ENCODE data around the gene MYCBPAP. TPM values are rescaled to one million over a fixed set of nuclear protein-coding genes. Genes with fewer than 3 reads are reported as not detected.

The MYCBPAP gene
- total RNA-seq, 2 experiments from 2014 or later = 4.0 to 4.4 TPM

DNA sequence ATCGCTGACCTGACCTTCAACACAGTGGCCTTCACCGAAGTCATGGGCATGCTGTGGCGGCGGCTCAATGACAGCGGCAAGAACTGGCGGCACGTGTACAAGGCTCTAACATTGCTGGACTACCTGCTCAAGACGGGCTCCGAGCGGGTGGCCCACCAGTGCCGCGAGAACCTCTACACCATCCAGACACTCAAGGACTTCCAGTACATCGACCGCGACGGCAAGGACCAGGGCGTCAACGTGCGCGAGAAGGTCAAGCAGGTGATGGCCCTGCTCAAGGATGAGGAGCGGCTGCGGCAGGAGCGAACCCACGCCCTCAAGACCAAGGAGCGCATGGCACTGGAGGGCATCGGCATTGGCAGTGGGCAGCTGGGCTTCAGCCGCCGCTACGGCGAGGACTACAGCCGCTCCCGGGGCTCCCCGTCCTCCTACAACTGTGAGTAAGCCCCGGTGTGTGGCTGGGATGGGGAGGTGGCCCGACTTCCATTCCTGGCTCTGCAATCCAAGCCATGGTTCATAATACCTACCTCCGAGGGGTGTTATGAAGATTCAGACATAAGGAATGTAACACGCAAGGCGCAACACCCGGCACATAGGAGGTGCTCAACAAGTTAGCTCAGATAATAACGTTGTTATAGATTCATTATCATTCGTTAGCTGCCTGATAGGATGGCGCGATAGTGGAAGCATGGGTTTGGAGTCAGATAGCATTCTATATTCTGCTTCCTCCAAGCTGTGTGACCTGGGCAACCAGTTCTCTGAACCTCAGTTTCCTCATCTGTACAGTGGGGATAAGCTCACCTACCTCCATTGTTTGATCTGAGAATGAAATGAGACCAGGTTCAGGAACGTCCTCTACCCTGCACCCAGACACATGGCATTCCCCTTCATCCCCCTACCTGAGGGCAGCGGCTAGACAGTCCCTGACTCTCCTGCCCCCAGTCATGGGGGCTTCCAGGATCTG lies 28.7 kb downstream of the MYCBPAP start:
- no peak overlapping the region for H3K4me3 Mint-ChIP-seq
- no peak overlapping the region for H3K27ac Mint-ChIP-seq
- peaks cover 17% of the 10 kb centered on the region for H3K4me1 Mint-ChIP-seq
- ATAC-seq (ENCODE audit: low read depth) (no peak), DNase-seq (no peak)
- POLR2A ChIA-PET = interaction anchor here (0.6 kb wide), 1 partner anchor 142 kb away, joined by 3 read pairs; no protein-coding TSS in a partner anchor
- H3K9me3 Mint-ChIP-seq = no peaks in the 10 kb centered on the region
- peaks cover 36% of the 10 kb centered on the region for H3K27me3 Mint-ChIP-seq
- H3K36me3 Mint-ChIP-seq = no peaks in the 10 kb centered on the region

DNA sequence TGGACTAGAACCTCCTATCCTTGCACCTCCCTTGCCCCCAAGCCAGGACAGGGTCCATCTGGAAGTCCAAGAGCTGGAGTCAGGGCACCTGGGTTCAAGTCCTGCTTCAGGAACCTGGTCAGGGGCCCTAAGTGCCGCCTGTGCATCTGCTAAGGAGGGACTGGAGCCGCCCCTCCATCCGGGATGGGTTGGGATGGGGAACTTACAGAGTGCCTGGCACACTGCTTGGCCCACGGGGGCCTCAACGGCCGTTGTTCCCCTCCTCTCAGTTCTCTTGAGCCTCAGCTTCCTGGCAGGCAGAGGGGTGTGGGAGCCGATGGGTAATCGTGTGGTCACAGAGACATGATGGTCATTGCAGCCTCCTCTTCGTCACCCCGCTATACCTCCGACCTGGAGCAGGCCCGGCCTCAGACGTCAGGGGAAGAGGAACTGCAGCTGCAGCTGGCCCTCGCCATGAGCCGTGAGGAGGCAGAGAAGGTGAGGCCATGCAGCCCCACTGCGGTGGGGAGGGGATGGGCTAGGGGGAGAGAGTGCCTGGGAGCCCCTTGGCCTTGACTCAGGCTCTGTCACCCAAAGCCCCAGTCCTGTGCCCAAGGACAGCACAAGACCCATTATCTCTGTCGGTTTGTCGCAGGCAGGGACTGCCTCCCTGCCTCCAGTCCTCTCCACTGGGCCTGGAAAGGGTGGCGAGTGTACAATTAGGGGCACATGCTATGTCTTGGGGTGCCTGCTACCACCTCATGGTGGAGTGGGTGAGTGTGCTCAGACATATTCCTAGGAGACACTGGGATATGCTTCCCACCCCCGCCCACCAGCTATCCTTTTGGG lies 29.7 kb downstream of the MYCBPAP start:
- no peak overlapping the region for H3K4me3 Mint-ChIP-seq
- peaks cover 18% of the 10 kb centered on the region for H3K4me1 Mint-ChIP-seq
- no peaks in the 10 kb centered on the region for H3K36me3 Mint-ChIP-seq
- POLR2A ChIA-PET = interaction anchor here (0.6 kb wide), 1 partner anchor 143 kb away, joined by 3 read pairs; no protein-coding TSS in a partner anchor
- no peak overlapping the region for H3K27ac Mint-ChIP-seq
- H3K9me3 Mint-ChIP-seq = no peaks in the 10 kb centered on the region
- peaks cover 28% of the 10 kb centered on the region for H3K27me3 Mint-ChIP-seq
- ATAC-seq (ENCODE audit: low read depth) (no peak), DNase-seq (no peak)

- H3K4me3 Mint-ChIP-seq = no peak overlapping the region
- no peaks in the 10 kb centered on the region for H3K36me3 Mint-ChIP-seq
- peaks cover 13% of the 10 kb centered on the region for H3K4me1 Mint-ChIP-seq
- peaks cover 20% of the 10 kb centered on the region for H3K27me3 Mint-ChIP-seq
- no peak overlapping the region for H3K27ac Mint-ChIP-seq
- H3K9me3 Mint-ChIP-seq = no peaks in the 10 kb centered on the region
- ATAC-seq (ENCODE audit: low read depth) (no peak), DNase-seq (no peak)
- POLR2A ChIA-PET = no interaction called here
Observed at GRCh38 chr17:50538549-50539410, 30.5 kb downstream of the MYCBPAP start.

GRCh38 chr17:50539762-50540559 lies 31.7 kb downstream of the MYCBPAP start:
- Mint-ChIP-seq H3K9me3 (no peaks in the 10 kb centered on the region), H3K36me3 (no peaks in the 10 kb centered on the region), H3K4me1 (peaks cover 13% of the 10 kb centered on the region), H3K27ac (no peak overlapping the region), H3K27me3 (peaks cover 16% of the 10 kb centered on the region), H3K4me3 (no peak overlapping the region)
- ATAC-seq (ENCODE audit: low read depth) (no peak), DNase-seq (no peak)
- POLR2A ChIA-PET = no interaction called here

GRCh38 chr17:50540560-50541401 lies 32.5 kb downstream of the MYCBPAP start:
- DNase-seq = no peak
- peaks cover 13% of the 10 kb centered on the region for H3K4me1 Mint-ChIP-seq
- no peaks in the 10 kb centered on the region for H3K9me3 Mint-ChIP-seq
- no peaks in the 10 kb centered on the region for H3K36me3 Mint-ChIP-seq
- peak overlapping the region; percentile 80 for H3K4me3 Mint-ChIP-seq
- peaks cover 15% of the 10 kb centered on the region for H3K27me3 Mint-ChIP-seq
- POLR2A ChIA-PET = interaction anchor here (1.9 kb wide), 1 partner anchor 20 kb away, joined by 10 read pairs; the partner anchor contains the start of gene CACNA1G
- no peak for ATAC-seq (ENCODE audit: low read depth)
- H3K27ac Mint-ChIP-seq = no peak overlapping the region

GRCh38 chr17:50541402-50541715 lies 33.1 kb downstream of the MYCBPAP start:
- H3K9me3 Mint-ChIP-seq = no peaks in the 10 kb centered on the region
- no peak overlapping the region for H3K27ac Mint-ChIP-seq
- peaks cover 15% of the 10 kb centered on the region for H3K27me3 Mint-ChIP-seq

DNA sequence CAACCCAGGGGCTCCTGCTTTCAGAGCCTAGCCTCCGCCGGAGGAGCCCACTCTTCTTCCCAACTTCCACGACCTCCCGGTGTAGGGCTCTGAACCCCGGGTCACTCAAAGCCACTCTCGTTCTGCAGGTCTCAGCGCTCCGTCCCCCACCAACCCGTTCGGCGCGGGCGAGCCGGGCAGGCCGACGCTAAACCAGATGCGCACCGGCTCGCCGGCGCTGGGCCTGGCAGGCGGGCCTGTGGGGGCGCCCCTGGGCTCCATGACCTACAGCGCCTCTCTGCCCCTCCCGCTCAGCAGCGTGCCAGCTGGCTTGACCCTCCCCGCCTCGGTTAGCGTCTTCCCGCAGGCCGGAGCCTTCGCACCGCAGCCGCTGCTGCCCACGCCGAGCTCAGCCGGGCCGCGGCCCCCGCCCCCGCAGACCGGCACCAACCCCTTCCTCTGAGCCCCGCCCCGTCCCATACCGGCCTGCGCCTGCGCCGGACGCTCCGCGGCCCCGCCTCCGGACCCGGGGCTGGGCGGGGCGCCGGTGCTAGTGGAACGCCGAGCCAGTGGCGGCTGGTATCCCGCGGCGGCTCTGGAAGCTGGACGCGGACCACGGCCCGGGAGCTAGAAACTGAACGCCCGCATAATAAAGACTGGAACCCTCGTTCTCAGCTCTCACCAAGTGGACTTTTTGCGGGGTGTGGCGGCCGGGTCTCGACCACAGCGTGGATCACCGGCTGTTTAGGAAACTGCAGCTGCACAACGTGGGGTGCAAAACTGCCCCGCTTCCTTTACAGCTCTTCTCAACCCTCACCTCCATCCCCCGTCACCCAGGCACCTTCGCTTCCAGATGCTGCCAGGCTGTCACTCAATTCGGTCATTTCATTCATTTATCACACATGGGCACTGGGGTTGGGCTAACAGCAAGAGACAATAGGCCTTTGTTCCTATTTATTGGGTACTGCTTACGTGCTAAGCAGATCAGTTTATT lies 33.8 kb downstream of the MYCBPAP start:
- peak; percentile 84 for ATAC-seq (ENCODE audit: low read depth)
- POLR2A ChIA-PET = interaction anchor here (1.1 to 1.9 kb wide), 3 partner anchors 11 to 324 kb away, joined by 4 to 10 read pairs (median 5); partner anchors contain the start of genes CACNA1G and TOB1
- H3K4me3 Mint-ChIP-seq = peak overlapping the region; percentile 80
- H3K4me1 Mint-ChIP-seq = peaks cover 17% of the 10 kb centered on the region
- no peaks in the 10 kb centered on the region for H3K36me3 Mint-ChIP-seq
- DNase-seq = peak; percentile 94
- peaks cover 15% of the 10 kb centered on the region for H3K27me3 Mint-ChIP-seq
- peak overlapping the region; percentile 47 for H3K27ac Mint-ChIP-seq
- no peaks in the 10 kb centered on the region for H3K9me3 Mint-ChIP-seq

More at GRCh38 chr17:50541402-50541715, 33.1 kb downstream of the MYCBPAP start:
- POLR2A ChIA-PET = interaction anchor here (1.2 to 1.9 kb wide), 2 partner anchors 12 to 19 kb away, joined by 4 to 10 read pairs; partner anchors contain the start of gene CACNA1G
- Mint-ChIP-seq H3K36me3 (no peaks in the 10 kb centered on the region), H3K4me1 (peaks cover 15% of the 10 kb centered on the region), H3K4me3 (peak overlapping the region; percentile 80)
- no peak for ATAC-seq (ENCODE audit: low read depth)
- DNase-seq = no peak

GRCh38 chr17:50542795-50543774 lies 34.8 kb downstream of the MYCBPAP start:
- Mint-ChIP-seq H3K4me3 (peak overlapping the region; percentile 80), H3K27ac (no peak overlapping the region), H3K36me3 (no peaks in the 10 kb centered on the region), H3K4me1 (peaks cover 20% of the 10 kb centered on the region), H3K9me3 (no peaks in the 10 kb centered on the region), H3K27me3 (peaks cover 15% of the 10 kb centered on the region)
- DNase-seq (no peak), ATAC-seq (ENCODE audit: low read depth) (no peak)
- POLR2A ChIA-PET = interaction anchor here (0.6 to 1.9 kb wide), 4 partner anchors 10 to 323 kb away, joined by 3 to 10 read pairs (median 4); partner anchors contain the start of genes CACNA1G and TOB1

GRCh38 chr17:50544516-50544915 lies 36.3 kb downstream of the MYCBPAP start:
- POLR2A ChIA-PET = interaction anchor here (0.9 kb wide), 1 partner anchor 16 kb away, joined by 3 read pairs; no protein-coding TSS in a partner anchor
- Mint-ChIP-seq H3K27ac (no peak overlapping the region), H3K4me1 (peaks cover 20% of the 10 kb centered on the region), H3K9me3 (no peaks in the 10 kb centered on the region), H3K4me3 (no peak overlapping the region), H3K27me3 (peaks cover 15% of the 10 kb centered on the region), H3K36me3 (no peaks in the 10 kb centered on the region)
- no peak for DNase-seq
- ATAC-seq (ENCODE audit: low read depth) = no peak

DNA sequence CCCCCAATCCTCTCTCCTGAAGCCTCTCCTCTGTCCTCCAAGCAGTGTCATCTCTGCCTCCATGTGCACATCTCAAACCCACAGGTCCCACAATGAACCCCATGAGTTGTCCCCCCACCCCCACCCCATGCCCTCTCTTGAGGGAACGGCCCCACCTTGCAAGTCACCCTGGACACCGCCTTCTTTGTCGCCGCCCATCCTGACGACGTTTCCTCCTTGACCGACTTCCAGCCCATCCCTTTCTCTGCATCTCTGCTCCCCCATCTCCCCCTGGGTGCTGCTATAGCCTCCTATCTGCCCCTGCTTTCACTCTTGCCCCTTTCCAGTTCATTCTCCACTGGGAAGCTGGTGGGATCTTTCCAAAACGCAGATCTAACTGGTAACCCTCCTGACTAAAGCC lies 37.1 kb downstream of the MYCBPAP start:
- Mint-ChIP-seq H3K4me3 (no peak overlapping the region), H3K4me1 (peaks cover 15% of the 10 kb centered on the region), H3K36me3 (no peaks in the 10 kb centered on the region), H3K9me3 (no peaks in the 10 kb centered on the region), H3K27me3 (peaks cover 15% of the 10 kb centered on the region), H3K27ac (no peak overlapping the region)
- ATAC-seq (ENCODE audit: low read depth) = no peak
- no peak for DNase-seq
- POLR2A ChIA-PET = no interaction called here

Data from activated naive CD8-positive, alpha-beta T cell treated with anti-CD3 and anti-CD28 coated beads, Interleukin-2, amount 10 ng/mL, durations not matched to agents 7 days and 5 days (primary cell).